Fibroblast of the aortic adventitia (primary cell): ENCODE data around the gene MRPL23. TPM values are rescaled to one million over a fixed set of nuclear protein-coding genes. Genes with fewer than 3 reads are reported as not detected.

Source experiments
- DNase-seq: peaks from one replicate; pipeline ENCODE4 v3.0.0-alpha.2; 2010; ENCODE audit warnings: low read depth
- H3K4me3 ChIP-seq: 2 replicates; pipeline ENCODE4 v1.5.1; 2011; ENCODE audit warnings: low read depth, mild to moderate bottlenecking, control low read depth, low read length, moderate library complexity
- total RNA-seq: library from RNA; depleted of rRNA; stranded (reverse); fragments of >200 nt; gene quantifications from 2 replicates; pipeline ENCODE4 v1.2.3, GENCODE V29; 2012; ENCODE audit warnings: low replicate concordance
- TF ChIP-seq, protein P1 (sequence below): IDR thresholded peaks from 2 replicates; pipeline ENCODE4 v1.5.1; 2011; ENCODE audit warnings: mild to moderate bottlenecking, low read length, control low read depth, inconsistent platforms; ENCODE audit not compliant: insufficient read depth

MRPL23 gene
- total RNA-seq, 1 donor, result 84.3 TPM

DNA sequence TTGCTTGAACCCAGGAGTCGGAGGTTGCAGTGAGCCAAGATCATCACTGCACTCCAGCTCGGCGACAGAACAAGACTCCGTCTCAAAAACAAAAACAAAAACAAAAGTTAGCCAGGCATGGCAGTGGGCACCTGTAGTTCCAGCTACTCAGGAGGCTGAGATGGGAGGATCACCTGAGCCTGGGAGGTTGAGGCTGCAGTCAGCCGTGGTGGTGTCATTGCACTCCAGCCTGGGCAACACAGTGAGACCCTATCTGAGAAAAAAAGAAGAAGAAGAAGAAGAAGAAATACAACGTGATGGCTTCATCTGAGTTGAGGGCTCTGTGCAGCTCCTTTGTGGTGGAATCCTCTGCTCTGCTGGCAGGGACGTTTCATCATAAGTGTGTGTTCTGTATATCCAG lies 37.6 kb upstream of the MRPL23 start:
- no peak for DNase-seq
- H3K4me3 ChIP-seq, result no peak overlapping the region
- TF ChIP-seq, protein P1, sequence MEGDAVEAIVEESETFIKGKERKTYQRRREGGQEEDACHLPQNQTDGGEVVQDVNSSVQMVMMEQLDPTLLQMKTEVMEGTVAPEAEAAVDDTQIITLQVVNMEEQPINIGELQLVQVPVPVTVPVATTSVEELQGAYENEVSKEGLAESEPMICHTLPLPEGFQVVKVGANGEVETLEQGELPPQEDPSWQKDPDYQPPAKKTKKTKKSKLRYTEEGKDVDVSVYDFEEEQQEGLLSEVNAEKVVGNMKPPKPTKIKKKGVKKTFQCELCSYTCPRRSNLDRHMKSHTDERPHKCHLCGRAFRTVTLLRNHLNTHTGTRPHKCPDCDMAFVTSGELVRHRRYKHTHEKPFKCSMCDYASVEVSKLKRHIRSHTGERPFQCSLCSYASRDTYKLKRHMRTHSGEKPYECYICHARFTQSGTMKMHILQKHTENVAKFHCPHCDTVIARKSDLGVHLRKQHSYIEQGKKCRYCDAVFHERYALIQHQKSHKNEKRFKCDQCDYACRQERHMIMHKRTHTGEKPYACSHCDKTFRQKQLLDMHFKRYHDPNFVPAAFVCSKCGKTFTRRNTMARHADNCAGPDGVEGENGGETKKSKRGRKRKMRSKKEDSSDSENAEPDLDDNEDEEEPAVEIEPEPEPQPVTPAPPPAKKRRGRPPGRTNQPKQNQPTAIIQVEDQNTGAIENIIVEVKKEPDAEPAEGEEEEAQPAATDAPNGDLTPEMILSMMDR, result no peak

GRCh38 chr11:1912289-1912878 lies 34.7 kb upstream of the MRPL23 start:
- H3K4me3 ChIP-seq, result no peak overlapping the region
- DNase-seq, result no peak
- TF ChIP-seq, protein P1, result no peak

- DNase-seq, result no peak
- no peak overlapping the region for H3K4me3 ChIP-seq
- TF ChIP-seq, protein P1, result no peak
These were observed 33.7 kb upstream of the MRPL23 start for GRCh38 chr11:1913271-1914060.

DNA sequence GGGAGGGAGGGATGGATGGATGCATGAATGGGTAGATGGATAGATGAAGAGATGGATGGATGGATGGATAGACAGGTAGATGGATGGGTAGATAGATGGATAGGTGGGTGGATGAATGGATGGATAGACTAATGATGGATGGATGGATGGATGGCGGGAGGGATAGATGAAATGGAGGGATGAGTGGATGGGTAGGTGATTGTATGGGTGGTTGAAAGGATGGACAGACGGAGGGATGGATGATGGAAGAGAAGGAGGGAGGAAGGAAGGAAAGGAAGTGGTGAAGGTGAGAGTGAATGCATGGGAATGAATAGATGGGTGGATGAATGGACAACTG lies 31.4 kb upstream of the MRPL23 start:
- no peak for DNase-seq
- TF ChIP-seq, protein P1, result no peak
- H3K4me3 ChIP-seq, result no peak overlapping the region

GRCh38 chr11:1916132-1916985 lies 30.8 kb upstream of the MRPL23 start:
- DNase-seq, result no peak
- no peak overlapping the region for H3K4me3 ChIP-seq
- TF ChIP-seq, protein P1, result no peak

DNA sequence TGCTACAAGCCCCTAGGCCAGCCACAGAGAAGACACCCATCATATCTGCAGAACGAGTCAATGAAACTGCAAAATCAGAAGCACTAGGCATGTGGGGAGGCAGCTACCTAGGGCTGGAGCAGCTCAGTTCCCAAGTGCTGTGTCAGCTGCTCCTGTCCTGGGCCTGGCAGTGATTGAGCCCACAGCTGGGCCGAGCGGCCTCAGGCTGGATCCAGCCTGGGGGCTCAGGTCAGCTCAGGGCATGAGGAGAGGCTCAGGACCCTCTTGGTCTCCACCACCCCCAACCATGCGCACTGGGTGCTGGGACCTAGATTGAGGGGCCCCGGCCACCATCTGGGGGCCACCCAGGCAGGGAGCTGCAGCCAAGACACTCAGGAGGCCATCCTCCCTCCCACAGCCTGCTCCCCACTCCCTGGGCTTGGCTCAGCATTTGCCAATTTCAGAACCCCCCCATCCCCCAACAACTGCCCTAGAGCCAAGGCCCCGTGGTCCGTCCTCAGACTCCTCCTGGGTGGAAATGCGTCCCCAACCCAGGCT lies 30.1 kb upstream of the MRPL23 start:
- TF ChIP-seq, protein P1, result no peak
- no peak overlapping the region for H3K4me3 ChIP-seq
- DNase-seq, result no peak
